Esophagus squamous epithelium (tissue), 4 donors: ENCODE results near the gene SORL1.

Source experiments
- CTCF ChIP-seq, 6 experiments: fragments of 450-650 bp in 4 of 6; fragments of 200-600 bp in 2 of 6; sonication (generic) in 2 of 6; IDR thresholded peaks; one replicate each; pipeline ENCODE4 v1.5.1; 2016 to 2019; ENCODE audit warnings: antibody characterized with exemption in 6 of 6, mild to moderate bottlenecking in 4 of 6, moderate library complexity in 4 of 6
- POLR2A ChIP-seq, 4 donors: fragments of 450-650 bp; IDR thresholded peaks; one replicate each; pipeline ENCODE4 v1.6.1; 2017; ENCODE audit warnings: antibody characterized with exemption in 4 of 4, mild to moderate bottlenecking in 4 of 4, moderate library complexity in 3 of 4

DNA sequence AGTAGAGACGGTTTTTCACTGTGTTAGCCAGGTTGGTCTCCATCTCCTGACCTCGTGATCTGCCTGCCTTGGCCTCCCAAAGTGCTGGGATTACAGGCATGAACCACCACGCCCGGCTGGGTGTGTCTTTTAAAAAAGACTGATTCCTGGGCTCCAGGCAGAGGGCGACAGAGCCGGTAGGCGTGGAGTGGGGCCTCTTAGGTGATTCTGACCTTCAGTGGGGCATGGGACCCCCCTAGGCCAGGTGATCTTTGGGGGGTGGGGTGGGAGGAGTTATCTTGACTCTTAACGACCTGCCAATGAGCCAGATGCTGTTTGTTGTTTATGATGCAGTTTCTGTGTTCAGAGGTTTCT is 13.6 kb downstream of the SORL1 start:
- TF ChIP-seq POLR2A (IDR thresholded peaks at IDR 0.05): no peak
- peak in 1 of 6 experiments; percentile 7 for TF ChIP-seq CTCF (IDR thresholded peaks at IDR 0.05)
